SK-N-SH (cell line): Measurements from ENCODE around the gene DHRS13. TPM values are rescaled to one million over a fixed set of nuclear protein-coding genes. Genes with fewer than 3 reads are reported as not detected.
A peak's percentile ranks its signal among the peaks of the same experiment; 100 is the strongest.
"Not testable (repeated sequence)": the region's sequence is repeated elsewhere in the genome, so short reads cannot be mapped to it uniquely, and the experiment has no call there.

Source experiments
- CTCF ChIA-PET: fragments of 300-600, 350-600 bp; formaldehyde crosslinking; extraction: SDS; loops from one replicate; lab custom pipeline; 2021; lab: Yijun Ruan, JAX
- POLR2A ChIA-PET: fragments of 350-600 bp; sonication (Branson Sonifier 250); formaldehyde crosslinking; extraction: SDS; loops from one replicate; lab custom pipeline; 2020; ENCODE audit warnings: antibody characterized with exemption, inconsistent platforms; lab: Yijun Ruan, JAX
- DNase-seq: peaks from one replicate; pipeline ENCODE4 v3.0.0; 2012
- H2AFZ ChIP-seq: fragments of 200-600 bp; sonication (generic); 2 replicates; pipeline ENCODE4 v1.8.1; 2016; ENCODE audit warnings: antibody characterized with exemption, mild to moderate bottlenecking, low read depth
- H3F3A ChIP-seq: fragments of 200-600 bp; sonication (generic); replicated peaks from 2 replicates; pipeline ENCODE3; 2016; ENCODE audit warnings: antibody characterized with exemption, mild to moderate bottlenecking; ENCODE audit not compliant: insufficient read depth
- H3K27ac ChIP-seq, 2 experiments: fragments of 200-500 bp in 1 of 2; fragments of 200-600 bp in 1 of 2; sonication (Bioruptor generic) in 1 of 2; sonication (generic), shearing (Covaris generic) in 1 of 2; 2 replicates each; pipeline versions ENCODE4 v1.5.1 to v1.6.1; 2014 to 2016; ENCODE audit warnings: low read depth in 2 of 2, inconsistent platforms in 1 of 2, low read length in 1 of 2, mild to moderate bottlenecking in 1 of 2, mixed read lengths in 1 of 2
- H3K27me3 ChIP-seq: fragments of 200-600 bp; sonication (generic), shearing (Covaris generic); 2 replicates; pipeline ENCODE4 v1.6.1; 2016; ENCODE audit warnings: mixed run types; ENCODE audit not compliant: insufficient read depth
- H3K36me3 ChIP-seq, 2 experiments: fragments of 200-500 bp in 1 of 2; fragments of 200-600 bp in 1 of 2; sonication (Bioruptor generic) in 1 of 2; sonication (generic) in 1 of 2; replicated peaks in 1 of 2; 2 replicates each; pipeline versions ENCODE3 to v1.5.1; 2014 to 2016; ENCODE audit warnings: low read length in 1 of 2, mild to moderate bottlenecking in 1 of 2; ENCODE audit not compliant: insufficient read depth in 2 of 2, control insufficient read depth in 1 of 2
- H3K4me1 ChIP-seq, 2 experiments: fragments of 200-500 bp in 1 of 2; fragments of 200-600 bp in 1 of 2; sonication (Bioruptor generic) in 1 of 2; sonication (generic), shearing (Covaris generic) in 1 of 2; 2 replicates each; pipeline versions ENCODE4 v1.5.1 to v1.6.1; 2014 to 2016; ENCODE audit warnings: low read depth in 1 of 2, low read length in 1 of 2, mixed run types in 1 of 2; ENCODE audit not compliant: insufficient read depth in 2 of 2, control insufficient read depth in 1 of 2
- H3K4me2 ChIP-seq: fragments of 200-600 bp; sonication (generic), shearing (Covaris generic); 2 replicates; pipeline ENCODE4 v1.6.1; 2017; ENCODE audit warnings: mixed run types
- H3K4me3 ChIP-seq, 2 experiments: fragments of 200-500 bp in 1 of 2; fragments of 200-600 bp in 1 of 2; sonication (Bioruptor generic) in 1 of 2; sonication (generic), shearing (Covaris generic) in 1 of 2; 2 replicates each; pipeline versions ENCODE4 v1.5.1 to v1.8.1; 2014 to 2016; ENCODE audit warnings: low read depth in 2 of 2, inconsistent platforms in 1 of 2, low read length in 1 of 2, mild to moderate bottlenecking in 1 of 2, mixed read lengths in 1 of 2, moderate library complexity in 1 of 2
- H3K79me2 ChIP-seq: fragments of 200-600 bp; sonication (generic); 2 replicates; pipeline ENCODE4 v1.8.1; 2017; ENCODE audit warnings: mild to moderate bottlenecking; ENCODE audit not compliant: insufficient read depth
- H3K9ac ChIP-seq: fragments of 200-600 bp; sonication (generic); 2 replicates; pipeline ENCODE4 v1.6.1; 2017; ENCODE audit warnings: mixed run types
- H3K9me2 ChIP-seq: fragments of 200-600 bp; sonication (generic); 2 replicates; pipeline ENCODE4 v1.6.1; 2017; ENCODE audit warnings: mixed run types
- H3K9me3 ChIP-seq: fragments of 200-600 bp; sonication (generic); 2 replicates; pipeline ENCODE4 v1.6.1; 2017; ENCODE audit warnings: mixed run types, mild to moderate bottlenecking, moderate library complexity
- H4K20me1 ChIP-seq: fragments of 200-600 bp; sonication (generic); 2 replicates; pipeline ENCODE4 v1.6.1; 2017; ENCODE audit warnings: mild to moderate bottlenecking, mixed run types; ENCODE audit not compliant: insufficient read depth
- RAD21 ChIP-seq: IDR thresholded peaks from 2 replicates; pipeline ENCODE4 v1.6.1; 2012; ENCODE audit warnings: mild to moderate bottlenecking, low read length
- TCF12 ChIP-seq: IDR thresholded peaks from 2 replicates; pipeline ENCODE4 v1.4.0; 2012
- WGBS: methylation state at CpG from one replicate; pipeline ENCODE4 v1.1.6; 2017; ENCODE audit warnings: low lambda C conversion rate; 5-methylcytosine and 5-hydroxymethylcytosine counted together
- polyA plus RNA-seq, 3 experiments: library from polyadenylated mRNA; depleted of rRNA; stranded (reverse); fragments of >200 nt; gene quantifications; 2 replicates each; pipeline ENCODE4 v1.2.3, GENCODE V29; 2012
- TF ChIP-seq, protein P1 (sequence below): fragments of 200-600 bp; sonication (generic); IDR thresholded peaks from 2 replicates; pipeline ENCODE4 v1.6.1; 2017; ENCODE audit warnings: antibody characterized with exemption, mild to moderate bottlenecking, moderate library complexity

Gene DHRS13
- polyA plus RNA-seq, 1 of the 3 experiments (the other 2 are of a cell fraction), result 7.4 TPM

DNA sequence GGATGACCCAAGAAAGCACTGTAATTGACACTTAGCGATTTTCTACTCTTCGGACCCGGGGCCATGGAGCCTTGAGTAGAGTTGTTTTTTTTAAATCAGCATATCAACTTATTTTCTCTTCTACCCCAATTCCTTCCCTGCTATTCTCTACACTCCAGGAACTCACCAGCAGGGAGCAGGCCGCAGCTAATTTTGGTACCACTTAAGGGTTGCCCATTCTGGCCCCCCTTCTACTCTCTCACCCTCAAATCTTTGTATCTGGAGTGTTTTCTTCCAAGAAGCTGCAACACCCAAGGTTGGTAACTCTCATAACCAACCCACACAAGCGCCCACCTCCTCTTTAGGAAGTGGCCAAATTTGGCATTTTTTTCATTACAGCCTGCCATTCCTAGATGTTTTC, 53.6 kb downstream of the DHRS13 start:
- H4K20me1 ChIP-seq, result no peaks in the 10 kb centered on the region

GRCh38 chr17:28848667-28849066, 54.2 kb downstream of the DHRS13 start:
- H2AFZ ChIP-seq, H3K4me1 ChIP-seq, H3K4me3 ChIP-seq, H3K27me3 ChIP-seq, H3K9me2 ChIP-seq, H3K36me3 ChIP-seq, H3K79me2 ChIP-seq, H3F3A ChIP-seq, H3K27ac ChIP-seq, H3K4me2 ChIP-seq, H3K9me3 ChIP-seq, H3K9ac ChIP-seq, H4K20me1 ChIP-seq, POLR2A ChIA-PET: not testable (repeated sequence)
- WGBS, result 80% methylated on average over 14 of the region's 15 CpGs
- CTCF ChIA-PET, result interaction anchor here (0.7 to 1.5 kb wide), 6 partner anchors 9 to 122 kb away, joined by 3 to 10 read pairs (median 4); partner anchors contain the start of gene TLCD1
- TF ChIP-seq, protein P1, sequence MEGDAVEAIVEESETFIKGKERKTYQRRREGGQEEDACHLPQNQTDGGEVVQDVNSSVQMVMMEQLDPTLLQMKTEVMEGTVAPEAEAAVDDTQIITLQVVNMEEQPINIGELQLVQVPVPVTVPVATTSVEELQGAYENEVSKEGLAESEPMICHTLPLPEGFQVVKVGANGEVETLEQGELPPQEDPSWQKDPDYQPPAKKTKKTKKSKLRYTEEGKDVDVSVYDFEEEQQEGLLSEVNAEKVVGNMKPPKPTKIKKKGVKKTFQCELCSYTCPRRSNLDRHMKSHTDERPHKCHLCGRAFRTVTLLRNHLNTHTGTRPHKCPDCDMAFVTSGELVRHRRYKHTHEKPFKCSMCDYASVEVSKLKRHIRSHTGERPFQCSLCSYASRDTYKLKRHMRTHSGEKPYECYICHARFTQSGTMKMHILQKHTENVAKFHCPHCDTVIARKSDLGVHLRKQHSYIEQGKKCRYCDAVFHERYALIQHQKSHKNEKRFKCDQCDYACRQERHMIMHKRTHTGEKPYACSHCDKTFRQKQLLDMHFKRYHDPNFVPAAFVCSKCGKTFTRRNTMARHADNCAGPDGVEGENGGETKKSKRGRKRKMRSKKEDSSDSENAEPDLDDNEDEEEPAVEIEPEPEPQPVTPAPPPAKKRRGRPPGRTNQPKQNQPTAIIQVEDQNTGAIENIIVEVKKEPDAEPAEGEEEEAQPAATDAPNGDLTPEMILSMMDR, result peak; percentile 58
- peak; percentile 14; the same call in 1 of the 2 replicates for TF ChIP-seq RAD21
- DNase-seq, result peak; percentile 71

More for the DNA sequence above, 53.6 kb downstream of the DHRS13 start:
- H3K9me2 ChIP-seq, result no peaks in the 10 kb centered on the region
- WGBS, result 69% methylated on average over 5 of the region's 5 CpGs
- no peaks in the 10 kb centered on the region for H3F3A ChIP-seq
- H3K4me2 ChIP-seq, result no peak overlapping the region
- no peaks in the 10 kb centered on the region; a peak in 1 of 4 replicates for H3K4me1 ChIP-seq
- no peak overlapping the region for H3K9ac ChIP-seq
- ChIA-PET POLR2A (no interaction called here), CTCF (interaction anchor here (0.7 to 1.5 kb wide), 6 partner anchors 9 to 122 kb away, joined by 3 to 10 read pairs (median 4); partner anchors contain the start of gene TLCD1)
- no peaks in the 10 kb centered on the region for H3K9me3 ChIP-seq
- TF ChIP-seq TCF12, result no peak
- TF ChIP-seq, protein P1, result peak; percentile 19; the same call in 1 of the 2 replicates
- peak; percentile 25 for DNase-seq
- peak overlapping the region; percentile 44; the same call in 1 of the 2 replicates for H2AFZ ChIP-seq
- H3K79me2 ChIP-seq, result no peaks in the 10 kb centered on the region
- H3K4me3 ChIP-seq, result no peak overlapping the region
- no peaks in the 10 kb centered on the region for H3K27me3 ChIP-seq
- no peaks in the 10 kb centered on the region for H3K36me3 ChIP-seq
- no peak overlapping the region for H3K27ac ChIP-seq

Other genes with a start within 250 kb of the DHRS13 start
- gene SDF2, start 241.2 kb downstream of the DHRS13 start, polyA plus RNA-seq (2012; rRNA removed), result 108 and 114 TPM in 2 replicates
- gene SUPT6H, start 240.9 kb downstream of the DHRS13 start, polyA plus RNA-seq (2012; rRNA removed), result 26.7 and 26.9 TPM in 2 replicates
- 6.4 and 7.1 TPM in 2 replicates for gene PROCA1, start 191.2 kb downstream of the DHRS13 start, polyA plus RNA-seq (2012; rRNA removed)
- gene RAB34, start 185.2 kb downstream of the DHRS13 start, polyA plus RNA-seq (2012; rRNA removed), result 0.06 and 0.18 TPM in 2 replicates
- 1,147 and 1,359 TPM in 2 replicates for gene RPL23A, start 183.1 kb downstream of the DHRS13 start, polyA plus RNA-seq (2012; rRNA removed)
- 18.3 and 21.6 TPM in 2 replicates for gene TLCD1, start 176.8 kb downstream of the DHRS13 start, polyA plus RNA-seq (2012; rRNA removed)
- gene NEK8, start 174.3 kb downstream of the DHRS13 start, polyA plus RNA-seq (2012; rRNA removed), result 6.0 and 11.0 TPM in 2 replicates
- gene TRAF4, start 159.1 kb downstream of the DHRS13 start, polyA plus RNA-seq (2012; rRNA removed), result 95.7 and 104 TPM in 2 replicates
- 5.8 and 9.0 TPM in 2 replicates for gene FAM222B, start 60.3 kb downstream of the DHRS13 start, polyA plus RNA-seq (2012; rRNA removed)
- gene ERAL1, start 48.1 kb downstream of the DHRS13 start, polyA plus RNA-seq (2012; rRNA removed), result 57.3 and 66.1 TPM in 2 replicates
- 89.8 and 105 TPM in 2 replicates for gene FLOT2, start 5.3 kb downstream of the DHRS13 start, polyA plus RNA-seq (2012; rRNA removed)
- 17.8 and 24.0 TPM in 2 replicates for gene PHF12, start 48.4 kb upstream of the DHRS13 start, polyA plus RNA-seq (2012; rRNA removed)
- gene SEZ6, start 103.0 kb upstream of the DHRS13 start, polyA plus RNA-seq (2012; rRNA removed), result 0.12 and 0.37 TPM in 2 replicates
- gene PIPOX, start 140.1 kb upstream of the DHRS13 start, polyA plus RNA-seq (2012; rRNA removed), result 0.31 and 0.55 TPM in 2 replicates